HCT116 (cell line): ENCODE data around the gene ST6GALNAC4. TPM values are rescaled to one million over a fixed set of nuclear protein-coding genes. Genes with fewer than 3 reads are reported as not detected.
A peak's percentile ranks its signal among the peaks of the same experiment; 100 is the strongest.

Experiments
- ATAC-seq: fragments of 200-7000 bp; cut with Tn5 transposase; 2 replicates; pipeline ENCODE4 v1.9.1; 2020; ENCODE audit warnings: mild to moderate bottlenecking, moderate library complexity
- BruUV-seq: library from RNA; stranded (reverse); fragments of 400-500 nt; replicated peaks from 2 replicates; lab custom pipeline; 2021; lab: Mats Ljungman, UMichigan
- CTCF ChIA-PET: fragments of 300-600 bp; sonication (Branson Sonifier 250); formaldehyde crosslinking; loops from one replicate; lab custom pipeline; 2021; ENCODE audit warnings: antibody characterized with exemption; lab: Charles Lee
- POLR2A ChIA-PET: fragments of 300-600, 350-600 bp; sonication (Branson Sonifier 250); formaldehyde crosslinking; loops from one replicate; lab custom pipeline; 2021; ENCODE audit warnings: antibody characterized with exemption; lab: Charles Lee
- RAD21 ChIA-PET, 2 experiments: fragments of 300-600 bp; sonication (Branson Sonifier 250); formaldehyde crosslinking; loops; one replicate each; lab custom pipeline; 2023; ENCODE audit warnings: low total read pairs in 2 of 2; ENCODE audit not compliant: uncharacterized antibody in 2 of 2, unreplicated experiment in 2 of 2, low non-redundant PET in 1 of 2; lab: Charles Lee
- DNase-seq: peaks from one replicate; pipeline ENCODE4 v3.0.0-alpha.2; 2010; ENCODE audit warnings: low read depth, low spot score
- H2AFZ ChIP-seq: fragments of 200-600 bp; shearing (Covaris generic), sonication (generic); 2 replicates; pipeline ENCODE4 v1.6.1; 2017; ENCODE audit warnings: low read depth, mixed run types, mixed read lengths, antibody characterized with exemption, low read length; ENCODE audit not compliant: poor library complexity, severe bottlenecking
- H3K27ac ChIP-seq: 2 replicates; pipeline ENCODE4 v1.5.1; 2012; ENCODE audit warnings: low read depth, low read length
- H3K27me3 ChIP-seq: fragments of 200-600 bp; sonication (generic); 2 replicates; pipeline ENCODE4 v1.6.1; 2016; ENCODE audit warnings: mixed run types, low read length, mixed read lengths; ENCODE audit not compliant: insufficient read depth
- H3K36me3 ChIP-seq, 2 experiments: fragments of 200-500 bp in 1 of 2; fragments of 200-600 bp in 1 of 2; sonication (Bioruptor generic) in 1 of 2; sonication (generic) in 1 of 2; 2 replicates each; pipeline versions ENCODE4 v1.5.1 to v1.6.1; 2014 to 2016; ENCODE audit warnings: low read length in 2 of 2, inconsistent platforms in 1 of 2, mixed read lengths in 1 of 2, mixed run types in 1 of 2; ENCODE audit not compliant: insufficient read depth in 2 of 2, control insufficient read depth in 1 of 2
- H3K4me1 ChIP-seq, 2 experiments: fragments of 200-600 bp in 1 of 2; sonication (generic) in 1 of 2; 2 replicates each; pipeline versions ENCODE4 v1.5.1 to v1.6.1; 2012 to 2017; ENCODE audit warnings: low read length in 2 of 2, inconsistent platforms in 1 of 2, mild to moderate bottlenecking in 1 of 2, mixed read lengths in 1 of 2, mixed run types in 1 of 2, moderate library complexity in 1 of 2; ENCODE audit not compliant: insufficient read depth in 2 of 2, control insufficient read depth in 1 of 2
- H3K4me2 ChIP-seq: fragments of 200-600 bp; sonication (generic); 2 replicates; pipeline ENCODE4 v1.6.1; 2017; ENCODE audit warnings: mixed run types, low read length, mixed read lengths
- H3K4me3 ChIP-seq, 2 experiments: fragments of 200-600 bp in 1 of 2; sonication (generic) in 1 of 2; replicated peaks in 1 of 2; 2 replicates each; pipeline ENCODE4 v1.5.1; 2011 to 2016; ENCODE audit warnings: low read length in 2 of 2, control low read depth in 1 of 2, low read depth in 1 of 2, mild to moderate bottlenecking in 1 of 2, mixed read lengths in 1 of 2, mixed run types in 1 of 2
- H3K79me2 ChIP-seq: fragments of 200-600 bp; sonication (generic); 2 replicates; pipeline ENCODE4 v1.6.1; 2017; ENCODE audit warnings: mild to moderate bottlenecking, mixed run types, low read length, moderate library complexity, mixed read lengths; ENCODE audit not compliant: insufficient read depth
- H3K9ac ChIP-seq: fragments of 200-600 bp; sonication (generic); 2 replicates; pipeline ENCODE4 v1.6.1; 2016; ENCODE audit warnings: low read length, mixed read lengths
- H3K9me2 ChIP-seq: fragments of 200-600 bp; sonication (generic), shearing (Covaris generic); 2 replicates; pipeline ENCODE4 v1.6.1; 2017; ENCODE audit warnings: mixed run types, mild to moderate bottlenecking, moderate library complexity; ENCODE audit not compliant: insufficient read depth
- H3K9me3 ChIP-seq, 2 experiments: fragments of 200-500 bp in 1 of 2; fragments of 200-600 bp in 1 of 2; sonication (Bioruptor generic) in 1 of 2; sonication (generic) in 1 of 2; 2 replicates each; pipeline ENCODE4 v1.6.1; 2014 to 2017; ENCODE audit warnings: low read length in 2 of 2, mixed read lengths in 2 of 2, inconsistent platforms in 1 of 2, low read depth in 1 of 2, mild to moderate bottlenecking in 1 of 2, mixed run types in 1 of 2, moderate library complexity in 1 of 2; ENCODE audit not compliant: control insufficient read depth in 1 of 2, insufficient read depth in 1 of 2
- H4K20me1 ChIP-seq: fragments of 200-600 bp; sonication (generic), shearing (Covaris generic); 2 replicates; pipeline ENCODE4 v1.6.1; 2017; ENCODE audit warnings: mixed run types, mild to moderate bottlenecking, moderate library complexity; ENCODE audit not compliant: insufficient read depth
- EGR1 ChIP-seq: IDR thresholded peaks from 2 replicates; pipeline ENCODE4 v1.6.1; 2012; ENCODE audit warnings: low read depth
- EZH2 ChIP-seq: fragments of 200-600 bp; sonication (generic); IDR thresholded peaks from 2 replicates; pipeline ENCODE4 v1.6.1; 2017; ENCODE audit warnings: antibody characterized with exemption, mixed run types
- JUND ChIP-seq: IDR thresholded peaks from 2 replicates; pipeline ENCODE4 v1.6.1; 2012
- POLR2A ChIP-seq: IDR thresholded peaks from 2 replicates; pipeline ENCODE4 v1.7.0; 2011; ENCODE audit warnings: borderline replicate concordance; ENCODE audit not compliant: insufficient read depth, insufficient read length; ENCODE audit errors: extremely low read depth
- SRF ChIP-seq: IDR thresholded peaks from 2 replicates; pipeline ENCODE4 v1.6.1; 2012; ENCODE audit warnings: low read depth
- YY1 ChIP-seq: IDR thresholded peaks from 2 replicates; pipeline ENCODE4 v1.6.1; 2011; ENCODE audit warnings: low read length, low read depth, moderate library complexity, mild to moderate bottlenecking; ENCODE audit not compliant: insufficient replicate concordance; ENCODE audit errors: extremely low read depth
- ZFX ChIP-seq: fragments of 450-650 bp; IDR thresholded peaks from 2 replicates; pipeline ENCODE4 v1.6.1; 2017
- ZNF274 ChIP-seq: fragments of 200-500 bp; sonication (Bioruptor generic); IDR thresholded peaks from 2 replicates; pipeline ENCODE4 v1.6.1; 2014; ENCODE audit warnings: mild to moderate bottlenecking, low read depth, low read length, inconsistent platforms
- intact Hi-C: fragments of 100-400 bp; cut with micrococcal nuclease; formaldehyde crosslinking; loops from 2 replicates; pipeline ENCODE4 v1.10.0; 2022
- total RNA-seq: library from RNA; stranded (reverse); gene quantifications from one replicate; pipeline ENCODE4 v1.2.1, GENCODE V29; 2021; ENCODE audit not compliant: unreplicated experiment
- TF ChIP-seq, protein P1 (sequence below): IDR thresholded peaks from 2 replicates; pipeline ENCODE4 v1.6.1; 2012
- TF ChIP-seq, protein P2 (sequence below): IDR thresholded peaks from 2 replicates; pipeline ENCODE4 v1.6.1; 2012

The ST6GALNAC4 gene
- total RNA-seq, 1 experiment from 2014 or later, result 49.4 TPM

DNA sequence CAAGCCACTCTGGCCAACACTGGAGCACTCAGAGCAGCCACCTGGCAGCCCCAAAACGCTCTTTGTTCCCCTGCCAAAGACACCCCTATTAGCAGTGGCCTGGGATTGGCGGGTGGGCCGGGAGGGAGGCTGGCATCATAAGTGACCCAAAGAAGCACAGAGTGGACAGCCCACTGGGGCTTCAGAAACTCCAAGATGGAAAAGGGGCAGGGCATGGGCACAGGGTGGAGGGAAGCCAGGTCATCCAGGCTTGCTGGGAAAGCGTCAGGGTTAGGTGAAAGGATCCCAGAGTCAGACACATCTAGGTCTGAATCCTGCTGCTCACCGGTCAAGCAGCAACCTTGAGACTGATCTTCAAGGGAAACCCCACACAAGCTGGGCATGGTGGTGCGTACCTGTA, 49.1 kb upstream of the ST6GALNAC4 start:
- Histone ChIP-seq H3K9me3 (no peaks in the 10 kb centered on the region), H2AFZ (no peak overlapping the region), H3K27me3 (no peaks in the 10 kb centered on the region), H3K27ac (peak overlapping the region; percentile 88), H3K79me2 (peaks cover 93% of the 10 kb centered on the region), H3K9me2 (no peaks in the 10 kb centered on the region), H3K36me3 (no peaks in the 10 kb centered on the region), H3K4me1 (peaks cover 90 to 95% of the 10 kb centered on the region in 2 experiments), H3K4me3 (no peak overlapping the region), H3K4me2 (peak overlapping the region; percentile 78), H3K9ac (peak overlapping the region; percentile 49), H4K20me1 (no peaks in the 10 kb centered on the region)
- ChIA-PET RAD21 (no interaction called here), CTCF (interaction anchor here (1.6 to 2.0 kb wide), 2 partner anchors 10 to 22 kb away, joined by 4 to 8 read pairs; no protein-coding TSS in a partner anchor), POLR2A (interaction anchor here (0.8 to 1.4 kb wide), 3 partner anchors 10 to 15 kb away, joined by 3 to 6 read pairs (median 3); partner anchors contain the start of gene EEIG1)
- DNase-seq (no peak), ATAC-seq (no peak; the same call in 1 of the 2 replicates)
- intact Hi-C loops, result no loop called here
- TF ChIP-seq EGR1 (no peak), ZFX (no peak), YY1 (no peak), ZNF274 (no peak), SRF (no peak), JUND (no peak), POLR2A (no peak), EZH2 (no peak)
- TF ChIP-seq, protein P1, sequence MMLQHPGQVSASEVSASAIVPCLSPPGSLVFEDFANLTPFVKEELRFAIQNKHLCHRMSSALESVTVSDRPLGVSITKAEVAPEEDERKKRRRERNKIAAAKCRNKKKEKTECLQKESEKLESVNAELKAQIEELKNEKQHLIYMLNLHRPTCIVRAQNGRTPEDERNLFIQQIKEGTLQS, result no peak
- TF ChIP-seq, protein P2, sequence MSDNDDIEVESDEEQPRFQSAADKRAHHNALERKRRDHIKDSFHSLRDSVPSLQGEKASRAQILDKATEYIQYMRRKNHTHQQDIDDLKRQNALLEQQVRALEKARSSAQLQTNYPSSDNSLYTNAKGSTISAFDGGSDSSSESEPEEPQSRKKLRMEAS, result no peak
- TSS peak; percentile 70 for BruUV-seq
